Cerebellar cortex (tissue), 1 donor: ENCODE data around the gene FHOD3.

ENCODE experiments used
- DNase-seq: peaks from one replicate; pipeline ENCODE4 v3.0.0-alpha.2; 2015; ENCODE audit warnings: low spot score

The FHOD3 gene

DNA sequence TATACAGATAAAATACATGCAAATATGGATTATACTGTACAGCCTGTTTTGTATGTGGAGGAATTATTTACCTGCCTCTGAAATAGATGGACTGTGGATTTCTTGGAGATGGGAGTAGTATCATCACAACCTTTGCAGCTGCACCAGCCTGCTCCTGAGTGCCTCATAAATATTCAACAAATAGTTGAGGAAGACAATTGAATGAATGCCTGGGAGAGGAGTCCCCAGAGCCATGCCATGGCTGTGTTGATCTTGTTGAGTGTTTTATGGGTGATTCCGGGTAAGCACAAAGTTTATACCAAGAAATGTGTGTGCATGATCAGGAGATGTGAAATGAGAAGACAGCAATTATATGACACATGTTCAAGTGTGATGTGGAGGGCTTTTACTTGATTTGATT, 225.0 kb downstream of the FHOD3 start:
- no peak for DNase-seq

DNA sequence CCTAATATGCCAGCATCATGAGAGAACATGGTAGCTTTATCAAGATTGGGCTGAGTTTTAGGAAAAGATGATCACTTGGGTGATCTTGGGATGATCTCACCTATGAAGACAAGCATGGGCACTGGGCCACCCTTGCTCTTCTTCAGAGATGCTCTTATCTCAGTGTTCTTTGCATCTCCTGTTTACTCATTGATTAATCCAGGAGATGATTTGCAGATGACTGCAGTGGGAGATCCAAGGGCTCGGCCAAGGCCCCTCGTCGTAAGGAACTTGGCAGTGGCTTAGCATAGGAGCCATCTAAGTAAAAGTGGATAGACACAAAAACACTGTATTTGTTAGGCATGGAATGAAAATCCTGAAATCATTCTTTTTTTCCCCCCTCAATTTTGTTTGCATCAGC, 228.4 kb downstream of the FHOD3 start:
- no peak for DNase-seq

DNA sequence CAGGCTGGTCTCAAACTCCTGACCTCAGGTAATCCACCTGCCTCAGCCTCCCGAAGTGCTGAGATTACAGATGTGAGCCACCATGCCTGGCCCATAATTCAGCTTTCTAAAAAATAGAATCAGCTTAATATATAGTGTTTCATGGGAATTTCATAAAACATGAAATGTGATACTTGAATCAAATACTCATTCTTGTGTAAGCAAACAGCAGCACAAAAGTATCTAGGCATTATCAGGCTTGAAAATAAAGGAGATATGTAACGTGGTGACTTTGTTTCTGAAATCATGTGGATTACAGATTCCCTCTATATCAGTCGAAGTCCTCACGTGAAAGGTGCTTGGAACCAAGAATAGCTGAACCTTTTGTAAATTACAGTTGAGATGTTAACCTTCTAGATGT, 229.1 kb downstream of the FHOD3 start:
- no peak for DNase-seq

DNA sequence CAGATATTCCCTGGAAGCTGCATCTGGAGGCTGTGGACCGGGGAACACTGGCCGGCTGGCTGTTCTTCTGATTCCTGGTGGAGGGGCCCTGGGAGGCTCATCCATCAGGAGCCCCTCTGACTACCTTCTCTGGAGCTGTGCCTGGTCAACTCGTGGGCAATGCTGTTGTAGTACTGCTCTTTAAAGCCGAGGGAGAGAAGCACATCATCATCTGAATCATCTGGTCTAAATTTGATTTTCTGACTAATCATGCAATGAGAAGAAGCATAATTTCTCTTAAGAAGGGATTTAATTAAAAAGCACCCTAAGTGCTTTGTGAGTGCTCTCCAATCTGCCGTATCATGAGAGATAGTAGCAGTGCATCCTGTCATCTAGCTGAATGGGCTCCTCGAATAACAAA, 229.5 kb downstream of the FHOD3 start:
- DNase-seq, result no peak

GRCh38 chr18:36527740-36528455, 230.4 kb downstream of the FHOD3 start:
- no peak for DNase-seq

DNA sequence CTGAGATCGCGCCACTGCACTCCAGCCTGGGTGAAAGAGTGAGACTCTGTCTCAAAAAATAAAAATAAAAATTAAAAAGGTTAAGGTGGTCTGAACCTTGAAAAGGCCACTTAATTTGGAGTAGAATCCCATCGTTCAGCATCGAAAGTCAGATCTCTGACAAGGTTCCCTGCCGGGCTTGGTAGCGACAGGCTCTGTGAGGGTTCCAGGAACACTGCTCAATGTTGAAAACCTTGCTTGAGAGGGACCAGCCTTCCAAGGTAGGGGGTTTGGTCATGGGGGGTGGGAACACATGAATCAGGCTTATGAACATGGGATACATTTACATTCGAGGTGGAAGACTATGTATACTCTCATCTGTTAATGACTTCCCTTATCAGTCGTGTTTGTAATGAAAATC, 232.2 kb downstream of the FHOD3 start:
- DNase-seq, result no peak

DNA sequence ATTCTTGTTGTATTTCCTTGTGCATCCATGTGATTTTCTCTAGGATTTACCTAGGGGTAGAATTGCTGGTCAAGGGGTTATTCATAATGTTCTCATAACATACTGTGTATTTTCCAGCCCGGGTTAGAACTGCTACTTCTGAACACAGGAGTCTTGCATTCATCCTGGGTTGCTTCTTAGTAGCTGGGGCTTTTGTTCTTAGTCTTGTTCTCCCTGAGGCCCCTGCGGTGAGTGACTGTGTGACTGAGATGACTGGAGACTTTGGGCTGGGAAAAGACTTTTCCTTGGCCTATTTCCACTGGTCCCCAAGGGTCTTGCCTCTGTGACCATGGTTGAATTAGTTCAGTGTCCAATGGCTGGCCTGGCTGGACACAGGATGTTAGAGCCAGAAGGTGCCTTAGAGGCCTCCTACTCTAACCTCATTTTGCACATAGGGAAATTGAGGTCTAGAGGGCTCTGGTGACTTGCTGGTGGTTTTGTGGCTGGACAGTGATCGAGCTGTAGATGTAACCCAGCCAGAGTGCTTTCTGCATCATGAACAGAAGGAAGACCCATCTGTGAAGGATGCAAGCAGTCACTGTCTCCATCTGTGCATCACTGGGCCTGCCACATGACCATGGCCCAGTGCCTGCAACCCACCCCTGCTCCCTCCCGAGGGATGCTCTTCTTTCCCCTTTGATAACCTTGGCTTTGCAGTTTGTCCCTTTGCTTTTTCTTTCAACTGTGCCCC, 233.3 kb downstream of the FHOD3 start:
- peak; percentile 39 for DNase-seq

DNA sequence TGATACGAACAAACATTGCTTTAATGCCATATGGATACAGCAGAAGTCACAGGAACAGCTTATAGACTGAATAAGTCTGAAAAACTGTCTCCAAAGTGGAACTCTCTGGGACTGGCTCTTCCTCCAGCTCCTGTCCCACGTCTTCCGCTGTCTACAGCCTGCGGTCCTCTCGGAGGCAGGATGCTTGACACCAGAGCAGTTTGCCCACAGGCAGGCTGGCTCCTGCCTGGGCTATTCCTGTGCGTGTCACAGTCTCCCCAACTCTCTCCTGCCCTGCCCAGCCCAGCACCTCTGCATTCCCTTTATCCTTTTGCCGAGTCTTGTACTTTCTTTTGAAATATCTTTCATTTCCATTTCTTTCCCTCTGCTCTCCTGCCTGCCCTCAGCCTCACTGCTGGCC, 234.1 kb downstream of the FHOD3 start:
- DNase-seq, result no peak

- DNase-seq, result no peak
These were observed 234.9 kb downstream of the FHOD3 start for GRCh38 chr18:36532394-36532793.

- no peak for DNase-seq
These were observed 235.3 kb downstream of the FHOD3 start for GRCh38 chr18:36532815-36533214.

DNA sequence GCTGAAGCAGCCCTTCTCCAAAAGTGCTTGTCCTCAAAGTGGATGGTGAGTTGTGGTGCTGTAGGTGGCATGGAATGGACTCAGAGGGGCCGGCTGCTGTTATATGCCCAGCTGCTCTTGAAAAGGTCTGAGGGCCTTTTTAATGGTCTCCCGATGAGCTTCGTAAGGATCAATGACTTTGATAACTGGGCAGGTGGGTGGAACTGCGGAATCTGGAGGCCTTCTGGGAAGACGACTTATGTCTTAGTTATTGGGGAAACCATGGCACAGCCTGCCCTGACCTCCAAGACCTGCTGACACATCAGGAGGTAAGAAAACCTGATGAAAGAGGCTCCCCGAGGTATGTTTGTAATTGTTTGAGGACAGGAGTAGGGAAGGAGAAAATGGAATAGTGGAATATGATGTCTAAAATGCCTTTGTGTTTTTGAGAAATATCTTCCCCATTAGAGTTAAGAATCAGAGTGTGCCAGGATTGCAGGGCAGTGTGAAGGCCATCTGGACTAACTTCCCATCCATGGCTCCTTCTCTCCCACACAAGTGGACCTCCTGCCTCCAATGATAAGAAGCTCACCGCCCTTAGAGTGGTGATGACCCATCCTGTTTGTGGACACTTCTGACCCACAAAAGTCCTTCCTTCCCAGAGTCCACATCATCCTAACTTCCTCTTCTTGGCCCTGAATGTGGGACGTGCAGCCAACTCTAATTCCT, 236.1 kb downstream of the FHOD3 start:
- DNase-seq, result no peak

DNA sequence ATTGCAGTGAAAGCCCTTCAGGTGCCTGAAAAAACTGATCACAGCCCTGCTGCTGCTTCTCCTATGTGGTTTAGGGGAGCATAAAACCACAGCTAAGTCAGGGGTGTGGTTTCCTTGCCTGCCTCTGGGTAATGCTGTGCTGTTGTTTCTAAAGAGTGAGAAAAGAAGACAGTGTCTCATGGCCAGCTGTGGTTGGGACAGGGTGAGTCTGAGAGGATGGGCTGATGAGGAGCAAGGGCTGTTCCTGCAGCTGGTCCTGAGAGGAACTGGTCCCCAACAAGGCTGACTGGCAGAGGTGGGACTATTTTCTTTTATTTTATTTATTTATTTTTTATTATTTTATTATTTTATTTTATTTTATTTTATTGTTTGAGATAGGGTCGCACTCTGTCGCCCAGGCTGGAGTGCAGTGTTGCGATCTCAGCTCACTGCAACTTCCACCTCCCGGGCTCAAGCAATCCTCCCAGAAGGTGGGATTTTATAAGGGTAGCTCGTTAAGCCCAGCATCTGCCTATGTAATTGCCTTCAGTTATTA, 236.7 kb downstream of the FHOD3 start:
- DNase-seq, result no peak

GRCh38 chr18:36535202-36535935, 237.9 kb downstream of the FHOD3 start:
- no peak for DNase-seq

DNA sequence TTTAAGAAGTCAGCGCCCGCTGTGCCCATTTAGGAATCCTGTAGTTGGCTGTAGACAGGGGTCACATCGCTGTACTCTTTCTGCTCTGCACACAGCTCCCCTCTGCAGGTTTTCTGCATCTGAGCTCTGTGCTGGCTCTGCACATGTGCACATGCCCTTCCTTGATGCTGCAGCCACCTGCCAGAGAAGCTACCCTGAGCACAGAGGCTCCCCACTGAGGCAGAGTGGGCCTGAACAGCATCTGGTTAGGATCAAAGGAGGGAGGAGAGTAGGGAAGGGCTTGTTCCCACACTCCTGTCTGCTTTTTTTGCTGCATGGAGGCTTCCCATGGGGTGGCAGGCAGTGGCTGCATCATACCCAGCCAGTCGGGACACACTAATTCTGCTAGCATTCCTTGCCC, 238.9 kb downstream of the FHOD3 start:
- no peak for DNase-seq

DNA sequence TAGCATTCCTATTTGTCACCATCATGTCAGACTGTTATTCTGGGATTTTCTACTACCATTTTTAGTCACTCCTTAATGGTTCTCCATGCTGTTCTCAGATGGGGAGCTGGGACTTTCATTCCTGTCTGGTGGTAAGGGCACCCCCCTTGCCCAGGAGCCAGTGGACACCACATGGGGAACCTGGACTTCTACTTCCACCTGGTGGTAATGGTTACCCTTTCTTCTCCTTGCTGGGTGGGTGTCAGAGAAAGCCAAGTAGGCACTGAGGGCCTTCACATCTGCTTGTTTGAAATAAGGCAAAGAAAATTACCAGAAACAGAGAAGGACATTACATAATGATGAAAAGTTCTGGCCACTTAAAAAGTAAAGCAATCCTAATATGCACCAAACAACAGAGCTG, 239.8 kb downstream of the FHOD3 start:
- DNase-seq, result no peak

- no peak for DNase-seq
These were observed 242.2 kb downstream of the FHOD3 start for GRCh38 chr18:36539674-36540231.

GRCh38 chr18:36543030-36543429, 245.5 kb downstream of the FHOD3 start:
- DNase-seq, result no peak

- no peak for DNase-seq
These were observed 246.6 kb downstream of the FHOD3 start for GRCh38 chr18:36543991-36544725.

- no peak for DNase-seq
These were observed 248.4 kb downstream of the FHOD3 start for GRCh38 chr18:36545821-36546427.

DNA sequence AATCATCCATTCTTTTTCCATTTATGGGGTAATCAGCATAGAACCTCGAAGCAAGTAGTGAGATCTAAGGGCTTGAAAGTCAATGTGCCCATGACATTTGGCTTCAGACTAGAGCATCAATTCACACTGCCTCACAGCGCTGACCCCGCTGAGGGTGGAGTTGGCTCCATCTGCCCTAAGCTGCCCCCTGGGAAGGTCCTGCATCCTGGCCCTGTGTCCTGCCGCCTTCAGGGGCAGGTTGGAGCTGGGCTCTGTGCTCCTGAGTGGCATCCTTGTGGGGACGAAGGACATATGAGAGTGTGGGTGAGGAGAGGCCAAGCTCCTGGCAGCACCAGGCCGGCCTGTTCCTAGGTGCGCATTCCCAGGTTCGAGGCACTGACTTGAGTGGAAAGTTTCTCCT, 249.4 kb downstream of the FHOD3 start:
- no peak for DNase-seq

DNA sequence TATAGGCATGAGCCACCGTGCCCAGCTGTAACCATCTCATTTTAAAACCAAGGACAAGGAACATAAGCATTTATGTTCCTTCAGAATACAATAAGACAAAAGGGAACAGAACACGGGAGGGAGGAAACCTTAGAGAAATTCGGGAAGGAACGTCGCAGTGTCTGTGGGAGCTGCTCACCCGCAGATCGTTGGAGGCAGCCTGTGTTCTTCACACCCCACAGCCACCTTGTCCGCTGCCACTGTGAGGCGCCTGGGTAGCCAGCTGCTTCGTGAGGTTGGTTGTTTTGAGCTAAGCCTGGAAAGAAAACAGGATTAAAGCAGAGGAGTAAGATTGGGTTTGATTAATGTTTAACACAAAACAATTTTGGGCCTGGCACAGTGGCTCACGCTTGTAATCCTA, 250.0 kb downstream of the FHOD3 start:
- no peak for DNase-seq
